GM18505 (cell line): ENCODE results near the gene POM121C.
"Not testable (repeated sequence)": the region's sequence is repeated elsewhere in the genome, so short reads cannot be mapped to it uniquely, and the experiment has no call there.

Source experiments
- ATAC-seq: cut with Tn5 transposase; IDR thresholded peaks from one replicate; pipeline ENCODE4 v1.9.1; 2021; ENCODE audit not compliant: unreplicated experiment

The POM121C gene

DNA sequence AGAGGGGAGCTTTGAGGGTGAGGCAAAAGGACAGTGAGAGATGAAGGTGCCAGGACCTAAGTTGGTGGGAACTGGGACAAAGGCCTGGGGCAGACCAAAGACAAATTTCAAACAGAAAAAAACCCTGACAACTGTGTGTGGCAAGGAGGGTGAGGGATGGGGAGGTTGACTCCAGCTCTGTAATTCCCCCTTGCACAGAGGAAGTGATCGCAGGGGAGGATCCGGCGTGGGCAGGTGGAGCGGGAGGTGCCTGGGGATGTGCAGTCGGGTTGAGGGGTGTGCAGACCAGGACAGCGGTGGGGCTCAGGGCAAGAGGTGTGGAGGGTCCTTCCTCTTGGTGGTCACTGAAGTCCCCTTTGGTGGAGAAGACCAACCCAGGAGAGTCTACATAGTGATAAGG is 85.5 kb downstream of the POM121C start:
- not testable (repeated sequence) for ATAC-seq

DNA sequence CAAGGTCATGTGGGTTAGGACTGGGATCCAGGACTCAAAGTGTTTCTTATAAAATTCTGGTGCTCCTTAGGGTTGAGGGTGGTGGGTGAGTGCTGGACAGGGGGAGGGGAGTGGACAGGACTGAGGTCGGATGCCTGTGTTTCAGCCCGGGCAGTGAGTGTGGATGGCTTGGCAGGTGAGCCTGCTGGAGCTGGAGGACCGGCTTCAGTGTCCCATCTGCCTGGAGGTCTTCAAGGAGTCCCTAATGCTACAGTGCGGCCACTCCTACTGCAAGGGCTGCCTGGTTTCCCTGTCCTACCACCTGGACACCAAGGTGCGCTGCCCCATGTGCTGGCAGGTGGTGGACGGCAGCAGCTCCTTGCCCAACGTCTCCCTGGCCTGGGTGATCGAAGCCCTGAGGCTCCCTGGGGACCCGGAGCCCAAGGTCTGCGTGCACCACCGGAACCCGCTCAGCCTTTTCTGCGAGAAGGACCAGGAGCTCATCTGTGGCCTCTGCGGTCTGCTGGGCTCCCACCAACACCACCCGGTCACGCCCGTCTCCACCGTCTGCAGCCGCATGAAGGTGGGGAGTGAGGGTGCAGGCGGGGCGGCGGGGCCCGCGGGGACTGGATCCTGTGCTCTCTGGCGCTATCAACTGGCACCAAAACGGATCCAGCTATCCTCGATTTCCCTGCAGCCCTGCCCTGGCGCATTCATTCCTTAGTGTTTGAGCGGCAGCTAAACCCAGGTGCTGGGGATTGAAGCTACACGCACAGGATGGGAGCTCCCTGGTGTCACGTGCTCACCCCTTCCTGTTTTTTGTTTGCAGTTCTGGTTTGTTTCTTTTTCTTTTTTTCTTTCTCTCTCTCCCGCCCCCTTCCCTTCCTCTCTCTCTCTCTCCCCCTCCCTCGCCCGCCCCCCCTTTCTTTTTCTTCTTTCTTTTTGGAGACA is 87.1 kb downstream of the POM121C start:
- not testable (repeated sequence) for ATAC-seq

DNA sequence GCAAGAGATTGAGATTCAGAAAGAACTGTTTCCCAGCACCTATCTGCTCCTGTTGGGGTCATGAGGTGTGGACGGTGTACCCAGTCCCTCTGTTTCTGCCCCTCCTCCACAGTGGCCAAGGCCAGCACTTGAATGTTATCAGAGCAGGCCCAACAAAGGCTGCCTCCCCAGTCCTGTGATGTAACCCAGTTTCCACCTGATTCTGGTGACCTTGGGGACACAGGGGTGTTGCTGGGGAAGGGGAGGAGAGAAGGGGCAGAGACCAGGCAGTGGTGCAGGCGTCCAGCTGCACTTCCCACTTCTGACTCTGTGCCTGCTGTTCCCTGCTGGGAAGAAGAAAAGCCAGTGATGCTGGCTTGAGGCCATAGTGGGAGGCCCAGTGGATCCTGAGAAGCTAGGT is 88.2 kb downstream of the POM121C start:
- not testable (repeated sequence) for ATAC-seq

DNA sequence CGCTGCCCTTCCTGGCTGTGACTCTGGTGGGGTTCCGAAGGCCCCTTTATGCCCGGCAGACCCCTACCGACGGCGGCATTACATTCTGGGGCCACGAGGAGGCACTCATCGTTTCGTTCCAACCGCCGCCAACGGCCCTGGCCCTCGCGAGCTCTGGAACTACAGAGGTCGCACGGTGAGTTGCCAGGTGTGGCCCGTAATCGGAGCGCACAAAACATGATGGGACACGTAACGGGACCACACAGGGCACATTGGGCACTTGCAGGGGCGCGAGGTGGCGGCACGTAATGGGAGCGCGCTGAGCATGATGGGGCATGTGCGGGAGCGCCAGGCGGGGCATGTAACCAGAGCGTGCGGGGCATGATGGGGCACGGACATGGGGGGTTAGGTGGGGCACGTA is 90.8 kb downstream of the POM121C start, which contains the start of gene TRIM73:
Gene TRIM73 (plus strand): TSS at position 301 of the 400 bp plus-strand sequence. CDS start 3,305 bp downstream, outside the sequence.
- not testable (repeated sequence) for ATAC-seq

DNA sequence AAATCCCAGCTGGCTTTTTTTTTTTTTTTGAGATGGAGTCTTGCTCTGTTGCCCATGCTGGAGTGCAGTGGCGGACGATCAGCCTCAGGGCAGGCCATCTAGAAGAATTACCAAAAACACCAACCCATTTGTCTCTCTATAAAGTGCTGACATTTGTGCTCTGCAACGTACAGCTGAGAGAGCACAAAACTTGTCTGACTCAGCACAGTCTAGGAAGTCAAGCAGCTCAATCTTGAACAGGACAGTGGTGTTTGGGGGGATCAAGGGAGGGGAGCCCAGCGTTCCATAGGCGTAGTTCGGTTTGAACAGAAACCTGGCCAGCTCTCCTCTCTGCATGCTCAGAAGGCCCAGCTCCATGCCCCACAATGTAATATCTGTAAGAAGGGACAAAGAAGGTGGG is 92.9 kb downstream of the POM121C start:
- not testable (repeated sequence) for ATAC-seq

DNA sequence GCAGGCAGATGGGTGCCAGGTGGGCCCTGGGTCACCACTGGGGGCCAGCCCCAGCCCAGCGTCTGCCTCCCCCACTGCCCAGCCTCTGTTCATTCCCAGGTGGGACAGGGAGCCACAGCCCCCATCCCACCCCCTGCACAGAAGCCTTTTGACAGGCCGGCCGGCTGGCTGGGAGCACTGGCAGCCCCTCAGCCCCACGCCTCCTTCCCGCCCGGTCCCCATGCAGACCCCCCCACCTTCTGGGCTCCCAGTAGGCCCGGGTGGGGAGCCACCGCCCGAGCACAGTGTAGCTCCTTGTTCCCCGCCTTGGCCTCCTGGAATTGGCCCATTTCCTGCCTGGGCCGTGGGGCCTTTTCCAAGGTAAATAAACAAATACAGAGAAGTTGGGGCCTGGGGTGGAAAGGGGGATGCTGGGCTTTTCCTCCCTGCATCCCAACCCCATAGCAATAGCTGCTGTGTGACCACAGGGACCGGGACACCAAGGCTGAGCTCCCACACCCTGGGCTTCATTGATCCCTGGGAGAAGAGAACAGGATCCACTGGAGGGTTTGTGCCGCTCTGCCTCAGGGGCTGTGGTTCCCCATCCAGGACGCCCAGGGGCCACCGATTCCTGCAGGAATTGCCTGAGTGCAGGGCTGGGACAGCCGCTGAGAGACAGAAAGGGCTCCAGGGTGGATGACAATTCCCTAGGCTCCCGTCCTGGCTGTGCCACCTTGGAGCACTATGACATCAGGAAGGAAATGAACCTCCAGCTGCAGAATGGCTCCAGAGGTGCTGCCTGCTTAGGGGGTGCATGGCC is 111.4 kb downstream of the POM121C start:
- not testable (repeated sequence) for ATAC-seq

DNA sequence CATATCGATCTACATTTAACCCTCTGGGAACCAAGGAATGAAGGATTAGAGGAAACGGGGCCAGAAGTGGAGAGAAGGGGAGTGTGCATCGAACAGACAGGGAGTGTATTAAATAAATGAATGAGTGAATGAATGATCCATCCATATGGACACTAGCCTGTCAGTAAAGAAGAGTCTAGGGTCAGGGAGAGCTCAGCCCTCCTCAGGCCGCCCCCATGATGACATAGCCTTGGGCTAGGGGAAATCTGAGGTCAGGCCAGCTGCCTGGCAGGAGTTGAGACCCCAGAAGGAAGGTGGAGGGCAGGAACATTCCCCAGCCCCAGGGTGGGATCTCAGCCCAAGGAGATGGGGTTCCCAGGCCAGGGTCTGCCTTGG is 112.0 kb downstream of the POM121C start:
- not testable (repeated sequence) for ATAC-seq

DNA sequence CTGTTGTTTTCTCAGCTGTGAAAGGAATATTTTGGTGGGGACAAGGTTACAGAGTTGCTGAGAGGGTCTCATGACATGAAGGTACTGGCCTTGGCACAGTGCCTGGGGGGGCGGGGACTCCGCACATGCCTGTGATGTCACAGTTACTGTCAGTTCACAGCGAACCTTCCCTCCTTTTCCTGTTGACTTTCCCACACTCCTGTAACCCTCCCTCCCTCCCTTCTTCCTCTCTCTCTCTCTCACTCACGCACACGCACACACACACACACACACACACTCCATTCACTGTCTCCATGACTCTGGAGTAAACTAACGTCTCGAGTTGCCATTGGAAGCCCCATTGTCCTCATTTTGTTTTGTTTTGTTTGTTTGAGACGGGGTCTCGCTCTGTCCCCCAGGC is 118.8 kb downstream of the POM121C start:
- ATAC-seq: not testable (repeated sequence)
